H1 (cell line): ENCODE data around the gene RTN4IP1. TPM values are rescaled to one million over a fixed set of nuclear protein-coding genes. Genes with fewer than 3 reads are reported as not detected.

ENCODE experiments used
- CTCF ChIA-PET: fragments of 300-600 bp; sonication (Branson Sonifier 250); formaldehyde crosslinking; loops from one replicate; lab custom pipeline; 2021; ENCODE audit not compliant: partially characterized antibody; lab: Charles Lee
- POLR2A ChIA-PET: fragments of 300-600 bp; sonication (Branson Sonifier 250); formaldehyde crosslinking; loops from one replicate; lab custom pipeline; 2021; ENCODE audit warnings: inconsistent platforms; ENCODE audit not compliant: partially characterized antibody; lab: Charles Lee
- DNase-seq, 2 experiments: peaks; one replicate each; pipeline versions ENCODE4 v3.0.0 to v3.0.0-alpha.2; 2010 to 2022; ENCODE audit warnings: low spot score in 2 of 2, low read depth in 1 of 2, mixed read lengths in 1 of 2
- FAIRE-seq: peaks from 2 replicates; lab custom pipeline; 2011; peaks lifted over from hg19 to GRCh38; lab: Jason Lieb, UNC
- H2AFZ ChIP-seq: 2 replicates; pipeline ENCODE4 v1.8.1; 2012; ENCODE audit warnings: low read length, inconsistent platforms
- H2AK5ac ChIP-seq: 2 replicates; pipeline ENCODE4 v1.6.1; 2013; ENCODE audit warnings: low read depth, low read length
- H2BK120ac ChIP-seq: replicated peaks from 2 replicates; pipeline ENCODE3; 2013; ENCODE audit warnings: low read depth, low read length, inconsistent platforms
- H2BK12ac ChIP-seq: 2 replicates; pipeline ENCODE4 v1.6.1; 2013; ENCODE audit warnings: low read depth, low read length
- H2BK15ac ChIP-seq: 2 replicates; pipeline ENCODE4 v1.6.1; 2013; ENCODE audit warnings: low read length
- H2BK20ac ChIP-seq: 2 replicates; pipeline ENCODE4 v1.6.1; 2013; ENCODE audit warnings: low read length
- H2BK5ac ChIP-seq: 2 replicates; pipeline ENCODE4 v1.6.1; 2013; ENCODE audit warnings: low read depth, low read length
- H3K14ac ChIP-seq: 2 replicates; pipeline ENCODE4 v1.6.1; 2013; ENCODE audit warnings: inconsistent platforms; ENCODE audit not compliant: insufficient read length
- H3K18ac ChIP-seq: 2 replicates; pipeline ENCODE4 v1.6.1; 2013; ENCODE audit warnings: low read length; ENCODE audit errors: extremely low read depth
- H3K23ac ChIP-seq: 2 replicates; pipeline ENCODE4 v1.6.1; 2013; ENCODE audit warnings: inconsistent platforms; ENCODE audit not compliant: insufficient read length
- H3K23me2 ChIP-seq: 2 replicates; pipeline ENCODE4 v1.6.1; 2013; ENCODE audit warnings: low read depth, low read length
- H3K27ac ChIP-seq: 2 replicates; pipeline ENCODE4 v1.6.1; 2011; ENCODE audit warnings: low read depth, low read length, inconsistent platforms
- H3K27me3 ChIP-seq, 4 experiments: replicated peaks in 1 of 4; 1 replicate in 1 of 4; 2 replicates in 3 of 4; pipeline versions ENCODE4 v1.6.1 to v1.8.1; 2011 to 2013; ENCODE audit warnings: low read length in 3 of 4, mild to moderate bottlenecking in 3 of 4, inconsistent platforms in 2 of 4, mixed read lengths in 2 of 4, moderate library complexity in 1 of 4; ENCODE audit not compliant: control insufficient read depth in 3 of 4, insufficient read depth in 3 of 4; ENCODE audit errors: extremely low read depth in 1 of 4
- H3K36me3 ChIP-seq, 4 experiments: 2 replicates each; pipeline versions ENCODE4 v1.6.1 to v1.8.1; 2011 to 2013; ENCODE audit warnings: mild to moderate bottlenecking in 4 of 4, low read length in 3 of 4, moderate library complexity in 2 of 4, control low read depth in 1 of 4, inconsistent platforms in 1 of 4; ENCODE audit not compliant: insufficient read depth in 4 of 4, control insufficient read depth in 2 of 4
- H3K4ac ChIP-seq: replicated peaks from 2 replicates; pipeline ENCODE3; 2013; ENCODE audit warnings: low read length, low read depth, mixed read lengths, inconsistent platforms; ENCODE audit not compliant: insufficient read length
- H3K4me1 ChIP-seq, 4 experiments: replicated peaks in 1 of 4; 1 replicate in 1 of 4; 2 replicates in 3 of 4; pipeline versions ENCODE4 v1.6.1 to v1.8.1; 2011 to 2013; ENCODE audit warnings: low read length in 3 of 4, inconsistent platforms in 2 of 4, mixed read lengths in 1 of 4; ENCODE audit not compliant: insufficient read depth in 4 of 4, control insufficient read depth in 3 of 4
- H3K4me2 ChIP-seq, 2 experiments: 2 replicates each; pipeline versions ENCODE4 v1.6.1 to v1.8.1; 2011 to 2013; ENCODE audit warnings: low read depth in 2 of 2, low read length in 2 of 2, control low read depth in 1 of 2, inconsistent platforms in 1 of 2, mild to moderate bottlenecking in 1 of 2; ENCODE audit not compliant: insufficient read depth in 1 of 2
- H3K4me3 ChIP-seq, 4 experiments: fragments of 200-600, 300-600 bp in 1 of 4; sonication (generic), shearing (Covaris generic), sonication (Bioruptor Twin) in 1 of 4; 2 replicates each; pipeline versions ENCODE4 v1.5.1 to v1.8.1; 2011 to 2016; ENCODE audit warnings: low read length in 4 of 4, low read depth in 3 of 4, control low read depth in 2 of 4, inconsistent platforms in 2 of 4, mild to moderate bottlenecking in 2 of 4, mixed read lengths in 1 of 4, moderate library complexity in 1 of 4; ENCODE audit not compliant: insufficient read depth in 2 of 4; ENCODE audit errors: extremely low read depth in 1 of 4
- H3K56ac ChIP-seq: replicated peaks from 2 replicates; pipeline ENCODE3; 2013; ENCODE audit warnings: low read depth, mild to moderate bottlenecking, mixed read lengths, low read length, inconsistent platforms; ENCODE audit not compliant: insufficient read length
- H3K79me1 ChIP-seq: 2 replicates; pipeline ENCODE4 v1.6.1; 2013; ENCODE audit warnings: low read depth, low read length, control low read depth
- H3K79me2 ChIP-seq, 2 experiments: 2 replicates each; pipeline versions ENCODE4 v1.6.1 to v1.8.1; 2012 to 2013; ENCODE audit warnings: low read length in 2 of 2, mild to moderate bottlenecking in 2 of 2, inconsistent platforms in 1 of 2; ENCODE audit not compliant: insufficient read depth in 2 of 2, control insufficient read depth in 1 of 2
- H3K9ac ChIP-seq, 4 experiments: replicated peaks in 1 of 4; 1 replicate in 1 of 4; 2 replicates in 3 of 4; pipeline versions ENCODE4 v1.6.1 to v1.8.1; 2011 to 2013; ENCODE audit warnings: low read depth in 3 of 4, low read length in 3 of 4, control low read depth in 2 of 4, mild to moderate bottlenecking in 2 of 4, moderate library complexity in 2 of 4, inconsistent platforms in 1 of 4; ENCODE audit errors: extremely low read depth in 1 of 4
- H3K9me3 ChIP-seq, 2 experiments: 2 replicates each; pipeline versions ENCODE4 v1.6.1 to v1.8.1; 2012 to 2013; ENCODE audit warnings: mild to moderate bottlenecking in 2 of 2, moderate library complexity in 2 of 2, control low read depth in 1 of 2, inconsistent platforms in 1 of 2, low read depth in 1 of 2, low read length in 1 of 2, mixed read lengths in 1 of 2; ENCODE audit not compliant: insufficient read depth in 2 of 2
- H4K20me1 ChIP-seq, 2 experiments: replicated peaks in 1 of 2; 2 replicates each; pipeline versions ENCODE3 to v1.8.1; 2011 to 2013; ENCODE audit warnings: inconsistent platforms in 2 of 2, low read length in 2 of 2, mild to moderate bottlenecking in 1 of 2; ENCODE audit not compliant: insufficient read depth in 2 of 2, control insufficient read depth in 1 of 2
- H4K5ac ChIP-seq: 2 replicates; pipeline ENCODE4 v1.6.1; 2013; ENCODE audit warnings: low read length, low read depth, mixed read lengths, inconsistent platforms; ENCODE audit not compliant: insufficient read length
- H4K8ac ChIP-seq: 2 replicates; pipeline ENCODE4 v1.8.0; 2013; ENCODE audit warnings: mild to moderate bottlenecking, moderate library complexity, low read length, inconsistent platforms; ENCODE audit not compliant: insufficient read depth; ENCODE audit errors: extremely low read depth
- H4K91ac ChIP-seq: replicated peaks from 2 replicates; pipeline ENCODE3; 2013; ENCODE audit warnings: low read length, mixed read lengths, inconsistent platforms; ENCODE audit not compliant: insufficient read length
- BRCA1 ChIP-seq: IDR thresholded peaks from 2 replicates; pipeline ENCODE4 v1.6.1; 2012; ENCODE audit warnings: low read depth, low read length, improper control_type of control experiment
- CTBP2 ChIP-seq: IDR thresholded peaks from 2 replicates; pipeline ENCODE4 v1.7.0; 2011; ENCODE audit warnings: borderline replicate concordance, mild to moderate bottlenecking, moderate library complexity, mixed read lengths, low read length; ENCODE audit not compliant: insufficient read depth, insufficient read length
- EZH2 ChIP-seq: fragments of 200-600 bp; sonication (generic); IDR thresholded peaks from 2 replicates; pipeline ENCODE4 v1.7.1; 2012; ENCODE audit warnings: low read depth, mild to moderate bottlenecking, moderate library complexity, low read length, inconsistent platforms; ENCODE audit not compliant: severe bottlenecking
- KDM1A ChIP-seq: fragments of 200-600, 300-600 bp; sonication (generic); IDR thresholded peaks from 2 replicates; pipeline ENCODE4 v1.7.1; 2016; ENCODE audit warnings: mild to moderate bottlenecking, low read length, borderline replicate concordance
- KDM4A ChIP-seq: IDR thresholded peaks from one replicate; pipeline ENCODE4 v1.7.1; 2012; ENCODE audit warnings: low read depth, mild to moderate bottlenecking, moderate library complexity, low read length, inconsistent platforms; ENCODE audit not compliant: severe bottlenecking
- MAFK ChIP-seq: IDR thresholded peaks from 2 replicates; pipeline ENCODE4 v1.6.1; 2012; ENCODE audit warnings: low read depth, mild to moderate bottlenecking, improper control_type of control experiment, low read length
- RBBP5 ChIP-seq: IDR thresholded peaks from 2 replicates; pipeline ENCODE4 v1.7.1; 2012; ENCODE audit warnings: low read depth, mild to moderate bottlenecking, inconsistent platforms, low read length, moderate library complexity, borderline replicate concordance
- SAP30 ChIP-seq: fragments of 300-600 bp; sonication (generic); IDR thresholded peaks from 2 replicates; pipeline ENCODE4 v1.7.1; 2012; ENCODE audit warnings: low read length, moderate library complexity, mild to moderate bottlenecking, inconsistent platforms; ENCODE audit not compliant: insufficient read depth, insufficient replicate concordance
- WGBS, 2 experiments: shearing (Covaris generic) in 1 of 2; methylation state at CpG; one replicate each; pipeline versions ENCODE4 v1.1.6 to v1.1.7; 2013 to 2015; ENCODE audit warnings: low lambda C conversion rate in 2 of 2, mixed read lengths in 2 of 2, inconsistent platforms in 1 of 2, low coverage in 1 of 2, missing lambda C conversion rate in 1 of 2; ENCODE audit not compliant: insufficient replicate concordance in 2 of 2, insufficient coverage in 1 of 2, insufficient read length in 1 of 2; ENCODE audit errors: extremely low coverage in 1 of 2, missing lambda C conversion rate in 1 of 2; 5-methylcytosine and 5-hydroxymethylcytosine counted together
- polyA plus RNA-seq, 7 experiments: library from polyadenylated mRNA; depleted of rRNA in 3 of 7; stranded (reverse) in 5 of 7; unstranded in 2 of 7; fragments of >200 nt in 5 of 7; fragments of 200-250 nt in 2 of 7; gene quantifications; 1 replicate in 5 of 7; 2 replicates in 1 of 7; 4 replicates in 1 of 7; pipeline versions ENCODE4 v1.2.1 to v1.2.3, GENCODE V29; 2011 to 2013; ENCODE audit warnings: missing spikeins in 2 of 7, mixed read lengths in 2 of 7
- total RNA-seq: library from RNA; stranded (reverse); fragmentation: NEBNext Ultra II Directional; extraction: Animal tissue kit (Norgen Biotek cat#: 25700); gene quantifications from 2 replicates; pipeline ENCODE4 v1.2.1, GENCODE V29; 2021
- TF ChIP-seq, protein P1 (sequence below): IDR thresholded peaks from 2 replicates; pipeline ENCODE4 v1.6.1; 2011; ENCODE audit warnings: low read depth, mild to moderate bottlenecking, low read length; ENCODE audit not compliant: insufficient read depth
- TF ChIP-seq, protein P2 (sequence below): IDR thresholded peaks from 2 replicates; pipeline ENCODE4 v1.6.1; 2011; ENCODE audit warnings: low read length, improper control_type of control experiment

Gene RTN4IP1
- total and polyA plus RNA-seq, 2 of the 8 experiments (the other 6 are each of a cell fraction or from before 2014, with no cell fraction given), result 14.6 to 19.5 TPM

DNA sequence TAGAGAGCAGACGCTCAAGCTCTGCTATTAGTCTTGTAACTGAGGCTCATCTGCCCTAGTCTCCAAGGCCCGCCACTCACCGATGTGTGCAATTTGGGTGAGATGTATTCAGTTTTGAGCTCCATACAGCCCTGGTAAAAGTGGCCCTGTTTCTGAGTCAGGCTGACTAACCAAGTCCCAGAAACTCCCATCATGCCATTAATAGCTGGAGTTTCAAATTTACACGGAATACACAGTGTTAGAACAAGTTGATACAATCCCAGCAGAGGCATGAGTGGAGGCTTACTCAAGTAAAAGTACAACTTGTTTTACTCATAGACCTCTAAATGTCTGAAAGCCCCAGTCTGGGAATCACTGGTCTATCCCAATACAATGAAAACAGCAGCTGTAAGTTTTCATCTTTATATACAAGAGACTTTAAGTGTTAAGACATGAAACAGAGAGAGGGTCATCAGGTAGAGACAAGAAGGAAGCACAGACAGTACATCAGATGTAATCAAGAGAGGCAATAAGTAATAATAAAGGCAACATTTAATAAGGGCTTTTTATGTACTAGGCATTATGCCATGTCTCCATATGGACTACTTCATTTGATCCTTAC is 42.4 kb downstream of the RTN4IP1 start:
- no peak overlapping the region for H2BK15ac ChIP-seq
- peaks cover 0 to 32% (median 15%) of the 10 kb centered on the region in 4 experiments; a peak in 5 of 8 replicates for H3K36me3 ChIP-seq
- H2BK120ac ChIP-seq, result no peak overlapping the region
- no peak overlapping the region for H3K18ac ChIP-seq
- ChIA-PET POLR2A (no interaction called here), CTCF (interaction anchor here (0.6 to 1.6 kb wide), 5 partner anchors 16 to 226 kb away, joined by 3 to 5 read pairs (median 4); partner anchors contain the start of gene CRYBG1)
- no peak overlapping the region for H3K9ac ChIP-seq
- H3K4me3 ChIP-seq, result no peak overlapping the region
- DNase-seq, result no peak
- H2AFZ ChIP-seq, result no peak overlapping the region
- no peak overlapping the region for H2BK20ac ChIP-seq
- no peak overlapping the region for H3K23ac ChIP-seq
- no peak overlapping the region for H3K4me2 ChIP-seq
- H3K79me1 ChIP-seq, result no peaks in the 10 kb centered on the region
- peaks cover 0 to 2% (median 0%) of the 10 kb centered on the region in 4 experiments; a peak in 1 of 7 replicates for H3K4me1 ChIP-seq
- H3K79me2 ChIP-seq, result no peaks in the 10 kb centered on the region
- H4K20me1 ChIP-seq, result no peaks in the 10 kb centered on the region
- WGBS, 2 experiments, result 90% methylated on average over 4 of the region's 4 CpGs; no CpG with 5 or more reads in 1 of the 2 experiments
- H2AK5ac ChIP-seq, result no peak overlapping the region
- H3K9me3 ChIP-seq, result no peaks in the 10 kb centered on the region; a peak in 1 of 4 replicates
- no peak overlapping the region for H4K91ac ChIP-seq
- H3K27ac ChIP-seq, result no peak overlapping the region
- no peak overlapping the region for H4K5ac ChIP-seq
- no peak overlapping the region for H4K8ac ChIP-seq
- FAIRE-seq, result no peak
- no peak overlapping the region for H3K4ac ChIP-seq
- no peaks in the 10 kb centered on the region for H3K23me2 ChIP-seq
- no peaks in the 10 kb centered on the region for H3K27me3 ChIP-seq
- H3K56ac ChIP-seq, result no peak overlapping the region
- H3K14ac ChIP-seq, result no peak overlapping the region
- H2BK12ac ChIP-seq, result no peak overlapping the region
- H2BK5ac ChIP-seq, result no peak overlapping the region
- no peak for TF ChIP-seq SAP30
- TF ChIP-seq, protein P1, sequence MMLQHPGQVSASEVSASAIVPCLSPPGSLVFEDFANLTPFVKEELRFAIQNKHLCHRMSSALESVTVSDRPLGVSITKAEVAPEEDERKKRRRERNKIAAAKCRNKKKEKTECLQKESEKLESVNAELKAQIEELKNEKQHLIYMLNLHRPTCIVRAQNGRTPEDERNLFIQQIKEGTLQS, result no peak
- TF ChIP-seq RBBP5, result no peak
- no peak for TF ChIP-seq MAFK
- no peak for TF ChIP-seq BRCA1
- TF ChIP-seq KDM4A, result no peak
- TF ChIP-seq, protein P2, sequence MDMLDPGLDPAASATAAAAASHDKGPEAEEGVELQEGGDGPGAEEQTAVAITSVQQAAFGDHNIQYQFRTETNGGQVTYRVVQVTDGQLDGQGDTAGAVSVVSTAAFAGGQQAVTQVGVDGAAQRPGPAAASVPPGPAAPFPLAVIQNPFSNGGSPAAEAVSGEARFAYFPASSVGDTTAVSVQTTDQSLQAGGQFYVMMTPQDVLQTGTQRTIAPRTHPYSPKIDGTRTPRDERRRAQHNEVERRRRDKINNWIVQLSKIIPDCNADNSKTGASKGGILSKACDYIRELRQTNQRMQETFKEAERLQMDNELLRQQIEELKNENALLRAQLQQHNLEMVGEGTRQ, result no peak
- TF ChIP-seq KDM1A, result no peak
- no peak for TF ChIP-seq CTBP2
- no peak for TF ChIP-seq EZH2
